Duodenal mucosa (tissue), 2 donors: ENCODE data around the gene LOXL3.
A peak's percentile ranks its signal among the peaks of the same experiment; 100 is the strongest.

Source experiments
- H3K27ac ChIP-seq: one replicate; pipeline ENCODE4 v1.7.0; 2013; ENCODE audit warnings: low read depth, low read length
- H3K27me3 ChIP-seq, 2 donors: one replicate each; pipeline ENCODE4 v1.7.0; 2013; ENCODE audit warnings: low read length in 2 of 2, control low read depth in 1 of 2; ENCODE audit not compliant: insufficient read depth in 2 of 2, control insufficient read depth in 1 of 2
- H3K36me3 ChIP-seq, 2 donors: one replicate each; pipeline ENCODE4 v1.7.0; 2013; ENCODE audit warnings: low read length in 2 of 2, control low read depth in 1 of 2; ENCODE audit not compliant: insufficient read depth in 2 of 2, control insufficient read depth in 1 of 2
- H3K4me1 ChIP-seq, 2 donors: one replicate each; pipeline ENCODE4 v1.7.0; 2013; ENCODE audit warnings: low read length in 2 of 2, control low read depth in 1 of 2; ENCODE audit not compliant: insufficient read depth in 2 of 2, control insufficient read depth in 1 of 2
- H3K4me3 ChIP-seq, 2 donors: one replicate each; pipeline ENCODE4 v1.7.0; 2013; ENCODE audit warnings: low read length in 2 of 2, low read depth in 1 of 2
- H3K9ac ChIP-seq, 2 donors: one replicate each; pipeline ENCODE4 v1.7.0; 2013; ENCODE audit warnings: low read length in 2 of 2, low read depth in 1 of 2
- H3K9me3 ChIP-seq, 2 donors: one replicate each; pipeline ENCODE4 v1.7.0; 2013; ENCODE audit warnings: low read length in 2 of 2, control low read depth in 1 of 2; ENCODE audit not compliant: control insufficient read depth in 1 of 2

The LOXL3 gene

DNA sequence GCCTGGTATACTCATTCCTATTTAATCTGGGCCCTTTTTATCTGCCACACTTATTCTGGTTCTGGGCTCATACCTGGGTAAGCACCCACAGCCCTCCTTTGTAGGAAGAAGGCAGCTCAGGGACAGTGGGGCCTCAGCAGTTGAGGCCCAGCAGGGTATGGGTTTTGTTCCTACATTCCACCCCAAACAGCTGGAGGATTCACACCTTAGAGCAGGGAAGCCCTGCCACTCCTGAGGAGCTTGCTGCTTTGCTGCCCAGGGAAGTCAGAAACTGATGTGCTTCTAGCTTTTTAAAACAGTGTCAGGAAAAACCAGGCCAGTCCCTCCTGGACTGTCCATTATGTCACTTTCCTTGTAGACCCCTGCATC is 53.2 kb downstream of the LOXL3 start:
- H3K27me3 ChIP-seq: peaks cover 0 to 12% of the 10 kb centered on the region in 2 donors
- no peak overlapping the region for H3K27ac ChIP-seq
- H3K36me3 ChIP-seq: peaks cover 0 to 7% of the 10 kb centered on the region in 2 donors
- H3K9me3 ChIP-seq: no peaks in the 10 kb centered on the region
- no peak overlapping the region for H3K4me3 ChIP-seq
- H3K4me1 ChIP-seq: peaks cover 51 to 62% of the 10 kb centered on the region in 2 donors
- no peak overlapping the region for H3K9ac ChIP-seq

DNA sequence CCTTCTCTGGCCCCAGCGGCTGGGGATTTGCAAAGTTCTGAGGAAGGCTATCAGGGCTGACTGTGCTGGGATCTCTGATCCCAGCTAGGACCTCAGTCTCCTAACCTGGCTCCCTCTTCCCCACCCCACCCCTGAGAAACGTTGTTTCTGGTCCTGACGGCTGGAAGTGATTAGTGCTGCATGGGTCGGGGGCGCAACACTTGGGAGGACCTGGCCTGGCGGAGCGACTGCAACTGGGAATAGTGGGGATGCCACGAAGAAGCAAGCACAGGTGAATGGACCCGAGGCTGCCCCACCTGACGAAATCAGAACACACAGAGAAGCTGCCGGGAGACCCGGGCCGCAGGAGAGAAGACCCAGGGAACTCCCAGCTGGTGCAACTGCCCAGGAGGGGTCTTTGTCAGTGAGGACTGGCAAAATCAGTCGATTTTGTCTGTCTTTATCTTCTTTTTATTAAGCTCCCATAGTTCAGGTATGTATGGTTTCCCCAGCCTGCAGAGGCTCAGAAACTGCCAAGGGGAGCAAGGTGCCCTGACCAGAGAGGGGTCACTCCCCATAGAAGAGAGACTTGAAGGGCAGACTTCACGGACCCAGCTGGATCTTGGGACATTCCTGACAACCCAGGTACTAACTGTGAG is 53.7 kb downstream of the LOXL3 start:
- Histone ChIP-seq H3K36me3 (peaks cover 0 to 2% of the 10 kb centered on the region in 2 donors), H3K4me1 (peaks cover 46 to 57% of the 10 kb centered on the region in 2 donors), H3K27ac (no peak overlapping the region), H3K9ac (peak overlapping the region; percentile 64 to 68), H3K4me3 (peak overlapping the region; percentile 74 to 82), H3K9me3 (no peaks in the 10 kb centered on the region), H3K27me3 (peaks cover 0 to 12% of the 10 kb centered on the region in 2 donors)

- Histone ChIP-seq H3K36me3 (no peaks in the 10 kb centered on the region), H3K4me1 (peaks cover 41 to 54% of the 10 kb centered on the region in 2 donors), H3K27me3 (peaks cover 0 to 12% of the 10 kb centered on the region in 2 donors), H3K27ac (no peak within 1 kb of the TSS), H3K9me3 (no peaks in the 10 kb centered on the region), H3K9ac (peak within 1 kb of the TSS; percentile 64 to 68), H3K4me3 (peak within 1 kb of the TSS; percentile 74 to 82)
Measured at GRCh38 chr2:74499267-74499939, 54.3 kb downstream of the LOXL3 start, which contains the start of gene LBX2. Gene LBX2 (minus strand): TSS chr2:74499603. CDS start chr2:74499537, 66 bp downstream.

- Histone ChIP-seq H3K9me3 (no peaks in the 10 kb centered on the region), H3K36me3 (peaks cover 2 to 6% of the 10 kb centered on the region in 2 donors), H3K27me3 (peaks cover 0 to 12% of the 10 kb centered on the region in 2 donors), H3K27ac (no peak overlapping the region), H3K4me1 (peaks cover 34 to 47% of the 10 kb centered on the region in 2 donors), H3K4me3 (peak overlapping the region; percentile 74 to 82), H3K9ac (peak overlapping the region; percentile 64 to 68)
Measured at GRCh38 chr2:74498500-74499266, 55.1 kb downstream of the LOXL3 start.

DNA sequence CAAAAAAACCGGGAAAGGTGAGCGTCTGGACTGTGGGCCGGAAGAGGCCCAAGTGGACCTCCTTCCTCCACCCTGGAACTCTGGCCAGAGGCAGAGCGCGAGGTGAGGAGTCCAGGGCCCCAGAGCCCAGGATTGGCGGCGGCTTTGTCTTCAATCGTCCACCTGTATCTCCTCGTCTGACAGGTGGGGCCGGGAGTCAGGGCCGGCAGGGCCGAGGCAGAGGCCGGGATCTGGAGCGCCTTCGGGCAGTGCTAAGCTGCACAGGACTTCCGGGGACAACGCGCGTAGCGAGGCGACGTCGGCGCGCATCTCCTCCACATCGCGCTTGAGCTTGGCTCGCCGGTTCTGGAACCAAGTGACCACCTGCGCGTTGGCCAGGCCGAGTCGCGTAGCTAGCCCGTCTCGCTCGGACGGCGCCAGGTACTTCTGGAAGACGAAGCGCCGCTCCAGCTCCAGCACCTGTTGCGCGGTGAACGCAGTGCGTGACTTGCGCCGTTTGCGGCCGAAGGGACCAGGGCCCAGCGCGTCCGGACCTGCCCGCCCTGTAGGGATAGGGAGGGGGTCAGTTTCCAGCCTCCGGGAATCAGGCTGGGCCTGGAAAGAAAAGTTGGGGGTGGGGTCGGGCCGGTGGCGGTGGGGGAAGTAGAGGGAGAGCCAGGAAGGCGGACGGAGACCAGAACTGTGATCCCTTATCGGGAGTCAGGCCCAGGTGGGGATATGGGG is 55.8 kb downstream of the LOXL3 start:
- Histone ChIP-seq H3K9me3 (no peaks in the 10 kb centered on the region), H3K9ac (peak overlapping the region; percentile 64 to 68), H3K4me1 (peaks cover 32 to 45% of the 10 kb centered on the region in 2 donors), H3K27me3 (peaks cover 0 to 12% of the 10 kb centered on the region in 2 donors), H3K27ac (no peak overlapping the region), H3K4me3 (peak overlapping the region; percentile 74 to 82), H3K36me3 (peaks cover 8 to 13% of the 10 kb centered on the region in 2 donors)

DNA sequence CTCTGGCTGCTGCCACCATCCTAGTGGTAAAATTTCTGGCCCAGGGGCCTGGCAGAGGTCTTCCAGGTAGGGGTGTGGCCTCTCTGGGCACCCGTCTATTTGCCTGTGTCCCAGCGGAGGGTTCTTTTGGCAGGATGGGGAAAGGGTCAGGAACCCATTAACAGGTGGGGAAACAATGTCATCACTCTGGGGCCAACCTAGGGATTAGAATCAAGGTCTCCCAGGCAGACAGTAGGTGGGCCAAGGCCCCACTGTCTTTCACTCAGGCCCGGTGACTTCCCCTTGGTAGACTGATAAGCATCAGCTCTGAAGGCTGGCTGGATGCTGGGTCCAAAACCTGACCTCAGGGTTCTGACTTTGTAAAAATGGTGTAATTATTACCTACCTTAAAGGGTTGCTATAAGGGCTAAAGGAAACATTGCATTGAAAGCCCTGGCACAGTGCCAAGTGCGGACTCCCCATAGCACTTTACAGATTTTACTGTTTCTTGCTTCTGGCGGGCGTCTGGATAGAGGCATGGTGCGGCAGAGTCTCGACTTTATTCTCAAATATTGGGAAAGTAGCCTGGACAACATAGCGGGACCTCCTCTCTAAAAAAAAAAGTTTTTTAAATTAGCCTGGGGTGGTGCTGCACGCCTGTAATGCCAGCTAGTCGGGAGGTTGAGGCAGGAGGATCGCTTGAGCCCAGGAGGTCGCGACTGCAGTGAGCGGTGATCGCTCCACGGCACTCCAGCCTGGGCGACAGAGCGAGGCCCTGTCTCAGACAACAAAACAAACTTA is 56.6 kb downstream of the LOXL3 start:
- peaks cover 32 to 43% of the 10 kb centered on the region in 2 donors for H3K4me1 ChIP-seq
- H3K27me3 ChIP-seq: peaks cover 0 to 12% of the 10 kb centered on the region in 2 donors
- peaks cover 16 to 21% of the 10 kb centered on the region in 2 donors for H3K36me3 ChIP-seq
- H3K9me3 ChIP-seq: no peaks in the 10 kb centered on the region
- no peak overlapping the region for H3K27ac ChIP-seq
- peak overlapping the region; percentile 38 to 64 for H3K9ac ChIP-seq
- H3K4me3 ChIP-seq: peak overlapping the region; percentile 74 to 82

- Histone ChIP-seq H3K27me3 (peaks cover 0 to 12% of the 10 kb centered on the region in 2 donors), H3K36me3 (peaks cover 31 to 38% of the 10 kb centered on the region in 2 donors)
Measured at GRCh38 chr2:74495440-74495839, 58.3 kb downstream of the LOXL3 start.

DNA sequence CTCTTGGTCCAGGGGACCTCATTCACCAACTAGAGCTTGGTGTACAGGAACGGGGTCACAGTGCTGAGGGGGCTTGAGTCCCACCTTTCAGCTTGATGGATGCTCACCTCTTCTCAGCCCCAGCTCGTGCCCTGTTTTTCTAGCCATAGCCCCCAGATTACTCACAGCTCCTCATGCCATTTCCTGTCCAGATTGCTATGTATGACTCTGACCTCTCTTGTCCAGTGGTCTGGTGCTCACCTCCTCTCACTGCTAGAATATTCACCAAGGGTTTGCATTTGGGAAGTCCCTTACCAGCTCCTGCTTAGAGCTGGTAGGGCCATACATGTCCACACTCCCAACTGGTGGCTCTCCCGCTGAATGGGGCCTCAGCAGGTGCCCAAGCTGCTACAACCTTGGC is 60.2 kb downstream of the LOXL3 start:
- Histone ChIP-seq H3K4me1 (peaks cover 15 to 33% of the 10 kb centered on the region in 2 donors), H3K27ac (no peak overlapping the region), H3K4me3 (no peak overlapping the region)

More at GRCh38 chr2:74495440-74495839, 58.3 kb downstream of the LOXL3 start:
- H3K4me3 ChIP-seq: no peak overlapping the region
- peaks cover 21 to 34% of the 10 kb centered on the region in 2 donors for H3K4me1 ChIP-seq
- no peak overlapping the region for H3K27ac ChIP-seq
- no peaks in the 10 kb centered on the region for H3K9me3 ChIP-seq
- no peak overlapping the region for H3K9ac ChIP-seq

More for the DNA sequence above, 60.2 kb downstream of the LOXL3 start:
- H3K9ac ChIP-seq: no peak overlapping the region
- peaks cover 31 to 43% of the 10 kb centered on the region in 2 donors for H3K36me3 ChIP-seq
- peaks cover 0 to 5% of the 10 kb centered on the region in 2 donors for H3K27me3 ChIP-seq
- no peaks in the 10 kb centered on the region for H3K9me3 ChIP-seq
